Adipocyte (in vitro differentiated cells): ENCODE results near the gene MAP2K1.

Experiments
- DNase-seq: peaks from one replicate; pipeline ENCODE4 v3.0.0-alpha.2; 2015; ENCODE audit warnings: low read depth
- H3K27me3 ChIP-seq: replicated peaks from 2 replicates; pipeline ENCODE4 v1.7.0; 2013; ENCODE audit warnings: mild to moderate bottlenecking, low read length, moderate library complexity; ENCODE audit not compliant: control insufficient read depth, insufficient read depth
- H3K36me3 ChIP-seq: 2 replicates; pipeline ENCODE4 v1.7.0; 2013; ENCODE audit warnings: low read length, mild to moderate bottlenecking, moderate library complexity; ENCODE audit not compliant: control insufficient read depth, insufficient read depth, severe bottlenecking
- H3K4me1 ChIP-seq: 2 replicates; pipeline ENCODE4 v1.7.0; 2013; ENCODE audit warnings: mild to moderate bottlenecking, low read length, moderate library complexity; ENCODE audit not compliant: control insufficient read depth, insufficient read depth
- H3K4me3 ChIP-seq: 2 replicates; pipeline ENCODE4 v1.7.0; 2013; ENCODE audit warnings: mild to moderate bottlenecking, low read length, moderate library complexity
- H3K9ac ChIP-seq: 2 replicates; pipeline ENCODE4 v1.7.0; 2013; ENCODE audit warnings: mild to moderate bottlenecking, low read length, moderate library complexity
- H3K9me3 ChIP-seq: 2 replicates; pipeline ENCODE4 v1.7.0; 2013; ENCODE audit warnings: mild to moderate bottlenecking, low read length, moderate library complexity; ENCODE audit not compliant: control insufficient read depth

MAP2K1 gene

DNA sequence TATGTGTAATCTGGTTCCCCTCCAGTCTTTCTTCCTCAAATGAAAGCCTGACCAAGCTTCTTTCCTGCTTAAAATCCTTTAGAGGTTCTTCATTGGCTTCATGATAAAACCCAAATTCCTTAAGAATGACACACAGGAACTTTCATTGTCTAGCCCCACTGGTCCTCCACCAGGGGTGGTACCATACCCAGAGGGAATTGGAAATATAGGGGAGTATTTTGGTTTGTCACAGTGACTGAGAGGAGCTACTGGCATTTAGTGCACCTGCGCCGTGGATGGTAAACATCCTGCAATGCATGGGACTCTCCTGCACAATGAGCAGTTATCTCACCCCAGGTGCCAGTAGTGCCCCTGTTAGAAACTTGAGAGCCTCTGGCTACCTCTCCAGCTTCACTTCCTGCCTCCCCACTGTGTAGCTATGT lies 129.2 kb downstream of the MAP2K1 start:
- Histone ChIP-seq H3K9me3 (no peaks in the 10 kb centered on the region), H3K9ac (no peak overlapping the region), H3K27me3 (no peaks in the 10 kb centered on the region), H3K4me1 (no peaks in the 10 kb centered on the region), H3K4me3 (no peak overlapping the region), H3K36me3 (peaks cover 10% of the 10 kb centered on the region)
- DNase-seq: no peak

GRCh38 chr15:66523926-66524325 lies 137.2 kb downstream of the MAP2K1 start:
- Histone ChIP-seq H3K36me3 (peaks cover 4% of the 10 kb centered on the region), H3K9me3 (no peaks in the 10 kb centered on the region), H3K4me3 (no peak overlapping the region), H3K9ac (no peak overlapping the region), H3K4me1 (no peaks in the 10 kb centered on the region), H3K27me3 (no peaks in the 10 kb centered on the region)
- no peak for DNase-seq

- H3K4me1 ChIP-seq: no peaks in the 10 kb centered on the region
- H3K4me3 ChIP-seq: no peak overlapping the region
- H3K27me3 ChIP-seq: no peaks in the 10 kb centered on the region
- H3K9me3 ChIP-seq: no peaks in the 10 kb centered on the region
- no peak for DNase-seq
- peaks cover 6% of the 10 kb centered on the region for H3K36me3 ChIP-seq
- no peak overlapping the region for H3K9ac ChIP-seq
Measured at GRCh38 chr15:66524838-66525237, 138.1 kb downstream of the MAP2K1 start.

GRCh38 chr15:66535056-66535455 lies 148.3 kb downstream of the MAP2K1 start:
- Histone ChIP-seq H3K4me1 (no peaks in the 10 kb centered on the region), H3K4me3 (no peak overlapping the region), H3K9me3 (no peaks in the 10 kb centered on the region), H3K9ac (no peak overlapping the region), H3K36me3 (no peaks in the 10 kb centered on the region), H3K27me3 (no peaks in the 10 kb centered on the region)
- DNase-seq: no peak
